ENCODE results near the gene SCUBE2. TPM values are rescaled to one million over a fixed set of nuclear protein-coding genes. Genes with fewer than 3 reads are reported as not detected.

Gene SCUBE2
- total RNA-seq, 3 donors from 2014 or later (not counting 1 experiment from before 2014, with no cell fraction given), result not detected

DNA sequence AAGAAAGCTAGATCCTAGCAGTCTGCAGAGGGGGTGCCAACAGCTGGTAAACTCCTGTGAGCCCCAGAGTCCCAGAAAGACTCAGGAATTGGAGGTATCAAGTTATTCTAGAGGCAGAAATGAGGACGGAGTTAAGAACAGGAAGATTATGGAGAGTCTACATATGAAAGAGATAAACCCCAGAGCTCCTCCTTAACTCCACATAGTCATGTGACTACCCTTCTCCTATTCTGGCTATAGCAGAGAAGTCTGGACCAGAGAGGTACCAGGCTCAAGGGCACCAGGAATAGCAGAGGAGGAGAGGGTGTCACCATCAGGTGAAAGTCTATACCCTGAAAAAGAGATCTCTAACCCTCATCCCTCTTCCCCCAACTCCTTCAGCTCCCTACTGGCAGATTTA lies 29.6 kb downstream of the SCUBE2 start:
- ATAC-seq (no peak), DNase-seq (no peak)
- Mint-ChIP-seq H3K4me1 (no peaks in the 10 kb centered on the region), H3K27ac (no peak overlapping the region), H3K27me3 (ENCODE audit: low read depth in 2 of 2) (peaks cover 7 to 8% of the 10 kb centered on the region in 2 donors), H3K36me3 (no peaks in the 10 kb centered on the region), H3K9me3 (no peaks in the 10 kb centered on the region), H3K4me3 (no peak overlapping the region)
- H3K4me1 ChIP-seq (ENCODE audit: control insufficient read depth, insufficient read depth, low read length), result no peaks in the 10 kb centered on the region
- no peaks in the 10 kb centered on the region for H3K36me3 ChIP-seq (ENCODE audit: control insufficient read depth, insufficient read depth, low read length)
- H3K4me3 ChIP-seq (ENCODE audit: low read length), result no peak overlapping the region
- no peaks in the 10 kb centered on the region for H3K27me3 ChIP-seq (ENCODE audit: control insufficient read depth, insufficient read depth, low read length)
- intact Hi-C loops (cut with micrococcal nuclease), result no loop called here
- no peaks in the 10 kb centered on the region for H3K9me3 ChIP-seq (ENCODE audit: control insufficient read depth, insufficient read depth, low read length)
- no CpG with 5 or more reads among the region's 1 CpG for WGBS (ENCODE audit: insufficient coverage)
- TF ChIP-seq, protein P1, sequence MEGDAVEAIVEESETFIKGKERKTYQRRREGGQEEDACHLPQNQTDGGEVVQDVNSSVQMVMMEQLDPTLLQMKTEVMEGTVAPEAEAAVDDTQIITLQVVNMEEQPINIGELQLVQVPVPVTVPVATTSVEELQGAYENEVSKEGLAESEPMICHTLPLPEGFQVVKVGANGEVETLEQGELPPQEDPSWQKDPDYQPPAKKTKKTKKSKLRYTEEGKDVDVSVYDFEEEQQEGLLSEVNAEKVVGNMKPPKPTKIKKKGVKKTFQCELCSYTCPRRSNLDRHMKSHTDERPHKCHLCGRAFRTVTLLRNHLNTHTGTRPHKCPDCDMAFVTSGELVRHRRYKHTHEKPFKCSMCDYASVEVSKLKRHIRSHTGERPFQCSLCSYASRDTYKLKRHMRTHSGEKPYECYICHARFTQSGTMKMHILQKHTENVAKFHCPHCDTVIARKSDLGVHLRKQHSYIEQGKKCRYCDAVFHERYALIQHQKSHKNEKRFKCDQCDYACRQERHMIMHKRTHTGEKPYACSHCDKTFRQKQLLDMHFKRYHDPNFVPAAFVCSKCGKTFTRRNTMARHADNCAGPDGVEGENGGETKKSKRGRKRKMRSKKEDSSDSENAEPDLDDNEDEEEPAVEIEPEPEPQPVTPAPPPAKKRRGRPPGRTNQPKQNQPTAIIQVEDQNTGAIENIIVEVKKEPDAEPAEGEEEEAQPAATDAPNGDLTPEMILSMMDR (IDR thresholded peaks at IDR 0.05), result no peak
- H3K27ac ChIP-seq (ENCODE audit: low read length), result no peak overlapping the region

DNA sequence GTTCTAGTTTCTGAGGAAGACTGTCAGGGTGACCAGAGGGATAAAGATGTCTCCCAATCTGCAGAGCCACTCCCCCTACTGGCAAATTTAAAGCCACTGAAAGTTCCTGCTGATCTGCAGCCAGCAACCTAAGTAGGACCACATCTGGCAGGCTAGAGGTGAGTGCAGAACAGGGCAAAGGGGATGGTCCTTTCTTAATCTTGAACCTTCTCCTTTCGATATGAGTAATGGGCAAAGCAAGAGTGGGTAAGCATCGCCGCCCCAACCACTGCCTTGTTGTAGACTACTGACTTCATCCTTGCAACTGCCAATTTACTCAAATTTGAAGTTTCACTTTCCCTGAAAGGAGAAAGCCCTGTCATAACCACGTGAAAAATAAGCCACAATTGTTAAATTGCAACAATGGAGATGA lies 30.7 kb downstream of the SCUBE2 start:
- no peaks in the 10 kb centered on the region for H3K4me1 ChIP-seq (ENCODE audit: control insufficient read depth, insufficient read depth, low read length)
- intact Hi-C loops (cut with micrococcal nuclease), result no loop called here
- WGBS (ENCODE audit: insufficient coverage), result 32% methylated on average over 4 of the region's 4 CpGs
- Mint-ChIP-seq H3K36me3 (no peaks in the 10 kb centered on the region), H3K9me3 (no peaks in the 10 kb centered on the region), H3K27ac (no peak overlapping the region), H3K4me3 (no peak overlapping the region), H3K4me1 (no peaks in the 10 kb centered on the region), H3K27me3 (ENCODE audit: low read depth in 2 of 2) (peaks cover 7 to 8% of the 10 kb centered on the region in 2 donors)
- H3K27ac ChIP-seq (ENCODE audit: low read length), result no peak overlapping the region
- DNase-seq (peak in 1 of 2 donors; percentile 21), ATAC-seq (peak in 1 of 3 donors; percentile 3)
- no peak overlapping the region for H3K4me3 ChIP-seq (ENCODE audit: low read length)
- no peaks in the 10 kb centered on the region for H3K36me3 ChIP-seq (ENCODE audit: control insufficient read depth, insufficient read depth, low read length)
- TF ChIP-seq, protein P1 (IDR thresholded peaks at IDR 0.05), result no peak
- H3K9me3 ChIP-seq (ENCODE audit: control insufficient read depth, insufficient read depth, low read length), result no peaks in the 10 kb centered on the region
- H3K27me3 ChIP-seq (ENCODE audit: control insufficient read depth, insufficient read depth, low read length), result no peaks in the 10 kb centered on the region

DNA sequence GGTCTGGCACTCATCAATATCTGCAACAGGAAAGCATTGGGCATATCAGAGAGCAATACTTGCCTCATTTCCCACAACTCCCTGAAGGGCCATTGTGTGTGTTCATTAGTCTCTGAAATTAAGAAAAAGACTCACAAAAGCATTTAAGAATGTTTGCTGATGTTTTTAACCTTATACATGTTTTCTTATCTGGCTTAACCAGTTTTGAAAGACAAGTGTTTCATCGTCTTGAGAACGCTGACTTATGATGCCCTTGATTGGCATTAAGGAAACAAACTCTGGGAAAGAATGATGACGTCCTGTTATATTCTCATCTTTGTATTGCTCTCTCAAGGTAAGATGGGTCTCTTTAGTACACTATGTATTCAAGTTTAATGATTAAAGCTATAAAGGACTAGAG lies 32.0 kb downstream of the SCUBE2 start:
- no peaks in the 10 kb centered on the region for H3K36me3 ChIP-seq (ENCODE audit: control insufficient read depth, insufficient read depth, low read length)
- H3K27me3 Mint-ChIP-seq (ENCODE audit: low read depth in 2 of 2), result peaks cover 5 to 7% of the 10 kb centered on the region in 2 donors
- no peaks in the 10 kb centered on the region for H3K27me3 ChIP-seq (ENCODE audit: control insufficient read depth, insufficient read depth, low read length)
- no peaks in the 10 kb centered on the region for H3K4me1 Mint-ChIP-seq
- no peak overlapping the region for H3K27ac Mint-ChIP-seq
- no peak overlapping the region for H3K4me3 Mint-ChIP-seq
- H3K9me3 ChIP-seq (ENCODE audit: control insufficient read depth, insufficient read depth, low read length), result no peaks in the 10 kb centered on the region
- H3K4me3 ChIP-seq (ENCODE audit: low read length), result no peak overlapping the region
- H3K36me3 Mint-ChIP-seq, result no peaks in the 10 kb centered on the region
- H3K9me3 Mint-ChIP-seq, result no peaks in the 10 kb centered on the region
- H3K4me1 ChIP-seq (ENCODE audit: control insufficient read depth, insufficient read depth, low read length), result no peaks in the 10 kb centered on the region
- DNase-seq (no peak), ATAC-seq (no peak)
- intact Hi-C loops (cut with micrococcal nuclease), result no loop called here
- TF ChIP-seq, protein P1 (IDR thresholded peaks at IDR 0.05), result no peak
- H3K27ac ChIP-seq (ENCODE audit: low read length), result no peak overlapping the region
- 94% methylated on average over 2 of the region's 3 CpGs for WGBS (ENCODE audit: insufficient coverage)

DNA sequence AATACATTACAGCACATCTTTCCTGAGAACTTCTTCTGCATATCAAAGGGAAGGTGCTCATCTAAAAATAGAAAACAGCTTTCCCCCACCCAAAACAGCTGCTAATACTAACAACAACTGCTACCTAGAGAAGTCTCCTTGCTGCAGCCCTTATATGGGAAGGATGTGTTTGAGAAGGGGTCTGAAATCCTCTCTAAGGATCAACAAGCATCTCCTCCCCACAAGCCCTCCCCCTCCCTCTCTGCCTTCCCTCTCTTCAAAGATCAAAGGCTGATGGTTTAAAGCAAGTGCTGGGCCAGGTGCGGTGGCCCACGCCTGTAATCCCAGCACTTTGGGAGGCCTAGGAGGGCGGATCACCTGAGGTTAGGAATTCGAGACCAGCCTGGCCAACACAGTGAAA lies 33.5 kb downstream of the SCUBE2 start:
- Mint-ChIP-seq H3K4me3 (no peak overlapping the region), H3K36me3 (no peaks in the 10 kb centered on the region), H3K4me1 (no peaks in the 10 kb centered on the region), H3K27me3 (ENCODE audit: low read depth in 2 of 2) (peaks cover 5 to 7% of the 10 kb centered on the region in 2 donors), H3K9me3 (no peaks in the 10 kb centered on the region), H3K27ac (no peak overlapping the region)
- DNase-seq, result no peak
- no peaks in the 10 kb centered on the region for H3K4me1 ChIP-seq (ENCODE audit: control insufficient read depth, insufficient read depth, low read length)
- no peak for ATAC-seq
- intact Hi-C loops (cut with micrococcal nuclease), result no loop called here
- 80% methylated on average over 4 of the region's 4 CpGs for WGBS (ENCODE audit: insufficient coverage)
- H3K36me3 ChIP-seq (ENCODE audit: control insufficient read depth, insufficient read depth, low read length), result no peaks in the 10 kb centered on the region
- H3K27ac ChIP-seq (ENCODE audit: low read length), result no peak overlapping the region
- H3K4me3 ChIP-seq (ENCODE audit: low read length), result no peak overlapping the region
- H3K27me3 ChIP-seq (ENCODE audit: control insufficient read depth, insufficient read depth, low read length), result no peaks in the 10 kb centered on the region
- TF ChIP-seq, protein P1 (IDR thresholded peaks at IDR 0.05), result no peak
- no peaks in the 10 kb centered on the region for H3K9me3 ChIP-seq (ENCODE audit: control insufficient read depth, insufficient read depth, low read length)

Measured in natural killer cell (primary cell).